ENCODE data around the gene TIPRL.

DNA sequence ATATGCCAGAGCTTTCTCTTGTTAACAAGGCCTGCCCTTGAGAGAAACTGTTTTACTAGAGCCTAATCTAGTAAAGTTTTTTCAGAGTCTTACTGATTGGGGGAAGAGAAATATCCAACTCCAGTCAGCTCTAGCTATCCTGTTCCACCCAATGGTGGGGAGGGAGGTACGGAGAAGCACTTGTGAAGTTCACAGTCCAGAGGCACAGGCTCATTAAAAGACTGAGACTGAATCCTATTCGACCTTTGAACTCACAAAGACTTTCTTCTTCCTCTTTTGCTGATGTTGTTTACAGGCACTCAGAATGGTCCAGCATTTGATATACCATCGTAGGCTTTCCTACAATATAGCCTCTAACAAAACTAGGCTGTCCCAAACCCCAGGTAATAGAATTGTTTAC lies 31.6 kb downstream of the TIPRL start:
- TF ChIP-seq POLR2A (IDR thresholded peaks at IDR 0.05) (no peak), POLR2AphosphoS5 (IDR thresholded peaks at IDR 0.05) (no peak)
- TF ChIP-seq, protein P1, sequence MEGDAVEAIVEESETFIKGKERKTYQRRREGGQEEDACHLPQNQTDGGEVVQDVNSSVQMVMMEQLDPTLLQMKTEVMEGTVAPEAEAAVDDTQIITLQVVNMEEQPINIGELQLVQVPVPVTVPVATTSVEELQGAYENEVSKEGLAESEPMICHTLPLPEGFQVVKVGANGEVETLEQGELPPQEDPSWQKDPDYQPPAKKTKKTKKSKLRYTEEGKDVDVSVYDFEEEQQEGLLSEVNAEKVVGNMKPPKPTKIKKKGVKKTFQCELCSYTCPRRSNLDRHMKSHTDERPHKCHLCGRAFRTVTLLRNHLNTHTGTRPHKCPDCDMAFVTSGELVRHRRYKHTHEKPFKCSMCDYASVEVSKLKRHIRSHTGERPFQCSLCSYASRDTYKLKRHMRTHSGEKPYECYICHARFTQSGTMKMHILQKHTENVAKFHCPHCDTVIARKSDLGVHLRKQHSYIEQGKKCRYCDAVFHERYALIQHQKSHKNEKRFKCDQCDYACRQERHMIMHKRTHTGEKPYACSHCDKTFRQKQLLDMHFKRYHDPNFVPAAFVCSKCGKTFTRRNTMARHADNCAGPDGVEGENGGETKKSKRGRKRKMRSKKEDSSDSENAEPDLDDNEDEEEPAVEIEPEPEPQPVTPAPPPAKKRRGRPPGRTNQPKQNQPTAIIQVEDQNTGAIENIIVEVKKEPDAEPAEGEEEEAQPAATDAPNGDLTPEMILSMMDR (IDR thresholded peaks at IDR 0.05) = no peak

Measured in transverse colon (tissue), 4 donors.